ENCODE data around the gene SLC25A2. TPM values are rescaled to one million over a fixed set of nuclear protein-coding genes. Genes with fewer than 3 reads are reported as not detected.

The SLC25A2 gene
- total RNA-seq, 1 experiment from 2014 or later = 0.14 TPM

DNA sequence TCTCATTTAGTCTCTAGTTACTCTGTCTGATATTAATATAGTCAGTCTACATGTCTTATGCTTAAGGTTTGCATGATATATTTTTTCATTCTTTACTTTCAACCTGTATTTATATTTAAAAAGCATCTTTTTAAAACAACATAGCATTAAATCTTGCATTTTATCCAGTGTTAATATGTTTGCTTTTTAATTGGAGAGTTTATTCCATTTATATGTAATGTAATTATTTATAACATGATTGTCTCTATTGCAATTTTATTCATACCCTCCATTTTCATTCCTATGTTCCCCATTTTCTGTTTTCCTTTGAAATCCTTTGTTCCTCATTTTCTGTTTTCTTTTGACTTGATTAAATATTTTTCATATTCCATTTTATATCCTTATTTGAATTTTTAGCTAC is 45.4 kb downstream of the SLC25A2 start:
- no peak overlapping the region for H3K4me3 ChIP-seq (ENCODE audit: insufficient read depth, low read depth, low read length)
- H3K36me3 ChIP-seq (replicated peaks; ENCODE audit: control insufficient read depth, insufficient read depth, low read length) = no peaks in the 10 kb centered on the region
- DNase-seq = no peak
- H3K27me3 ChIP-seq (ENCODE audit: control insufficient read depth, insufficient read depth, low read length) = no peaks in the 10 kb centered on the region

Other genes with a start within 250 kb of the SLC25A2 start
- 0.69 and 1.9 TPM in 2 replicates for gene PCDHB2, start 209.4 kb downstream of the SLC25A2 start, total RNA-seq (2014; rRNA removed; shearing (Covaris generic))
- gene PCDHB3, start 203.6 kb downstream of the SLC25A2 start, total RNA-seq (2014; rRNA removed; shearing (Covaris generic)) = 0.21 and 0.26 TPM in 2 replicates
- gene PCDHB4, start 182.2 kb downstream of the SLC25A2 start, total RNA-seq (2014; rRNA removed; shearing (Covaris generic)) = 0.35 and 0.41 TPM in 2 replicates
- 0.07 TPM in 2 replicates for gene PCDHB5, start 168.8 kb downstream of the SLC25A2 start, total RNA-seq (2014; rRNA removed; shearing (Covaris generic))
- not detected in 2 replicates for gene PCDHB6, start 154.0 kb downstream of the SLC25A2 start, total RNA-seq (2014; rRNA removed; shearing (Covaris generic))
- 0.03 TPM in 1 of 2 replicates, not detected in the other for gene PCDHB7, start 131.4 kb downstream of the SLC25A2 start, total RNA-seq (2014; rRNA removed; shearing (Covaris generic))
- not detected in 2 replicates for gene PCDHB8, start 126.3 kb downstream of the SLC25A2 start, total RNA-seq (2014; rRNA removed; shearing (Covaris generic))
- gene PCDHB16, start 121.7 kb downstream of the SLC25A2 start, total RNA-seq (2014; rRNA removed; shearing (Covaris generic)) = 0.03 and 0.07 TPM in 2 replicates
- not detected in 2 replicates for gene PCDHB9, start 116.9 kb downstream of the SLC25A2 start, total RNA-seq (2014; rRNA removed; shearing (Covaris generic))
- 0.03 and 0.33 TPM in 2 replicates for gene PCDHB10, start 111.7 kb downstream of the SLC25A2 start, total RNA-seq (2014; rRNA removed; shearing (Covaris generic))
- gene PCDHB11, start 104.4 kb downstream of the SLC25A2 start, total RNA-seq (2014; rRNA removed; shearing (Covaris generic)) = 0.03 and 0.18 TPM in 2 replicates
- gene PCDHB12, start 95.3 kb downstream of the SLC25A2 start, total RNA-seq (2014; rRNA removed; shearing (Covaris generic)) = not detected in 2 replicates
- 0.03 TPM in 1 of 2 replicates, not detected in the other for gene PCDHB13, start 90.1 kb downstream of the SLC25A2 start, total RNA-seq (2014; rRNA removed; shearing (Covaris generic))
- gene PCDHB14, start 80.7 kb downstream of the SLC25A2 start, total RNA-seq (2014; rRNA removed; shearing (Covaris generic)) = 0.10 and 0.26 TPM in 2 replicates
- gene PCDHB15, start 58.7 kb downstream of the SLC25A2 start, total RNA-seq (2014; rRNA removed; shearing (Covaris generic)) = not detected in 2 replicates
- gene TAF7, start 16.7 kb upstream of the SLC25A2 start, total RNA-seq (2014; rRNA removed; shearing (Covaris generic)) = 39.5 and 41.8 TPM in 2 replicates
- gene PCDHGA1, start 26.5 kb upstream of the SLC25A2 start, total RNA-seq (2014; rRNA removed; shearing (Covaris generic)) = not detected in 2 replicates
- not detected in 2 replicates for gene PCDHGA2, start 34.7 kb upstream of the SLC25A2 start, total RNA-seq (2014; rRNA removed; shearing (Covaris generic))
- gene PCDHGA3, start 39.8 kb upstream of the SLC25A2 start, total RNA-seq (2014; rRNA removed; shearing (Covaris generic)) = 0.14 TPM in 1 of 2 replicates, not detected in the other
- not detected in 2 replicates for gene PCDHGB1, start 46.0 kb upstream of the SLC25A2 start, total RNA-seq (2014; rRNA removed; shearing (Covaris generic))
- 0.03 TPM in 1 of 2 replicates, not detected in the other for gene PCDHGA4, start 51.0 kb upstream of the SLC25A2 start, total RNA-seq (2014; rRNA removed; shearing (Covaris generic))
- 0.03 TPM in 1 of 2 replicates, not detected in the other for gene PCDHGB2, start 55.9 kb upstream of the SLC25A2 start, total RNA-seq (2014; rRNA removed; shearing (Covaris generic))
- not detected in 2 replicates for gene PCDHGA5, start 60.1 kb upstream of the SLC25A2 start, total RNA-seq (2014; rRNA removed; shearing (Covaris generic))
- 0.26 TPM in 1 of 2 replicates, not detected in the other for gene PCDHGB3, start 66.2 kb upstream of the SLC25A2 start, total RNA-seq (2014; rRNA removed; shearing (Covaris generic))
- gene PCDHGA6, start 69.8 kb upstream of the SLC25A2 start, total RNA-seq (2014; rRNA removed; shearing (Covaris generic)) = 0.04 TPM in 1 of 2 replicates, not detected in the other
- not detected in 2 replicates for gene PCDHGA7, start 78.7 kb upstream of the SLC25A2 start, total RNA-seq (2014; rRNA removed; shearing (Covaris generic))
- gene PCDHGB4, start 83.6 kb upstream of the SLC25A2 start, total RNA-seq (2014; rRNA removed; shearing (Covaris generic)) = 0.66 and 1.4 TPM in 2 replicates
- 0.22 TPM in 1 of 2 replicates, not detected in the other for gene PCDHGA8, start 88.6 kb upstream of the SLC25A2 start, total RNA-seq (2014; rRNA removed; shearing (Covaris generic))
- not detected in 2 replicates for gene PCDHGB5, start 93.9 kb upstream of the SLC25A2 start, total RNA-seq (2014; rRNA removed; shearing (Covaris generic))
- gene PCDHGA9, start 98.7 kb upstream of the SLC25A2 start, total RNA-seq (2014; rRNA removed; shearing (Covaris generic)) = 0.04 and 0.10 TPM in 2 replicates
- 1.7 and 1.9 TPM in 2 replicates for gene PCDHGB6, start 104.0 kb upstream of the SLC25A2 start, total RNA-seq (2014; rRNA removed; shearing (Covaris generic))
- gene PCDHGA10, start 108.9 kb upstream of the SLC25A2 start, total RNA-seq (2014; rRNA removed; shearing (Covaris generic)) = 0.35 and 0.78 TPM in 2 replicates
- 4.4 and 4.6 TPM in 2 replicates for gene PCDHGB7, start 113.6 kb upstream of the SLC25A2 start, total RNA-seq (2014; rRNA removed; shearing (Covaris generic))
- gene PCDHGA11, start 117.0 kb upstream of the SLC25A2 start, total RNA-seq (2014; rRNA removed; shearing (Covaris generic)) = 0.21 and 0.30 TPM in 2 replicates
- 0.10 and 0.44 TPM in 2 replicates for gene PCDHGA12, start 126.5 kb upstream of the SLC25A2 start, total RNA-seq (2014; rRNA removed; shearing (Covaris generic))
- 27.4 and 31.7 TPM in 2 replicates for gene PCDHGC3, start 171.9 kb upstream of the SLC25A2 start, total RNA-seq (2014; rRNA removed; shearing (Covaris generic))
- gene PCDHGC4, start 181.0 kb upstream of the SLC25A2 start, total RNA-seq (2014; rRNA removed; shearing (Covaris generic)) = 9.9 and 12.5 TPM in 2 replicates
- gene PCDHGC5, start 185.0 kb upstream of the SLC25A2 start, total RNA-seq (2014; rRNA removed; shearing (Covaris generic)) = 0.44 and 1.8 TPM in 2 replicates

All from H7 (cell line).